NT2/D1 (cell line): ENCODE data around the gene TMEM140.
A peak's percentile ranks its signal among the peaks of the same experiment; 100 is the strongest.
"Not testable (repeated sequence)": the region's sequence is repeated elsewhere in the genome, so short reads cannot be mapped to it uniquely, and the experiment has no call there.

Experiments used
- DNase-seq: peaks from one replicate; pipeline ENCODE4 v3.0.0-alpha.2; 2011; ENCODE audit warnings: low read depth, low spot score
- H3K27me3 ChIP-seq: 2 replicates; pipeline ENCODE4 v1.6.0; 2011; ENCODE audit warnings: mild to moderate bottlenecking; ENCODE audit not compliant: insufficient read length, insufficient read depth
- H3K36me3 ChIP-seq: 2 replicates; pipeline ENCODE4 v1.6.1; 2011; ENCODE audit warnings: mild to moderate bottlenecking, low read length, mixed read lengths; ENCODE audit not compliant: insufficient read depth, insufficient read length
- H3K4me1 ChIP-seq: 2 replicates; pipeline ENCODE4 v1.5.1; 2011; ENCODE audit not compliant: insufficient read depth, insufficient read length
- H3K4me3 ChIP-seq: 2 replicates; pipeline ENCODE4 v1.5.1; 2011; ENCODE audit warnings: low read depth; ENCODE audit not compliant: insufficient read length
- H3K9ac ChIP-seq: 2 replicates; pipeline ENCODE4 v1.6.0; 2011; ENCODE audit warnings: low read depth; ENCODE audit not compliant: insufficient read length
- H3K9me3 ChIP-seq: 2 replicates; pipeline ENCODE4 v1.5.1; 2011; ENCODE audit warnings: mild to moderate bottlenecking, low read length; ENCODE audit not compliant: insufficient read depth
- SUZ12 ChIP-seq: IDR thresholded peaks from 2 replicates; pipeline ENCODE4 v1.6.1; 2011; ENCODE audit not compliant: insufficient read length, insufficient read depth; ENCODE audit errors: extremely low read depth
- YY1 ChIP-seq: IDR thresholded peaks from 2 replicates; pipeline ENCODE4 v1.6.1; 2011; ENCODE audit not compliant: insufficient read length, insufficient read depth
- ZNF274 ChIP-seq: IDR thresholded peaks from 2 replicates; pipeline ENCODE4 v1.6.1; 2011; ENCODE audit warnings: mild to moderate bottlenecking, low read depth, low read length

TMEM140 gene

GRCh38 chr7:135210888-135211178 lies 63.0 kb downstream of the TMEM140 start:
- TF ChIP-seq SUZ12 (no peak), YY1 (no peak), ZNF274 (no peak)
- peak overlapping the region; percentile 90 for H3K9ac ChIP-seq
- no peak for DNase-seq

GRCh38 chr7:135211179-135211945 lies 63.5 kb downstream of the TMEM140 start, which contains the start of gene WDR91:
Gene WDR91 (minus strand): TSS chr7:135211526. CDS start chr7:135211502, 24 bp downstream.
- Histone ChIP-seq H3K4me3 (peak within 1 kb of the TSS; percentile 78), H3K36me3 (peaks cover 7% of the 10 kb centered on the region), H3K27me3 (peaks cover 9% of the 10 kb centered on the region), H3K4me1 (peaks cover 2% of the 10 kb centered on the region), H3K9me3 (no peaks in the 10 kb centered on the region), H3K9ac (peak within 1 kb of the TSS; percentile 90)
- DNase-seq = peak; percentile 84
- TF ChIP-seq SUZ12 (no peak), YY1 (no peak), ZNF274 (no peak)

More at GRCh38 chr7:135210888-135211178, 63.0 kb downstream of the TMEM140 start:
- peaks cover 9% of the 10 kb centered on the region for H3K27me3 ChIP-seq
- H3K4me3 ChIP-seq = peak overlapping the region; percentile 78
- peaks cover 10% of the 10 kb centered on the region for H3K36me3 ChIP-seq
- H3K4me1 ChIP-seq = peaks cover 2% of the 10 kb centered on the region
- no peaks in the 10 kb centered on the region for H3K9me3 ChIP-seq

GRCh38 chr7:135211946-135212685 lies 64.2 kb downstream of the TMEM140 start:
- H3K4me1 ChIP-seq, H3K9me3 ChIP-seq, H3K27me3 ChIP-seq, DNase-seq, H3K36me3 ChIP-seq: not testable (repeated sequence)
- Histone ChIP-seq H3K4me3 (peak overlapping the region; percentile 53), H3K9ac (peak overlapping the region; percentile 59)

- no peak for DNase-seq
- H3K9me3 ChIP-seq = no peaks in the 10 kb centered on the region
- peaks cover 9% of the 10 kb centered on the region for H3K27me3 ChIP-seq
- H3K4me1 ChIP-seq = no peaks in the 10 kb centered on the region
- no peak overlapping the region for H3K9ac ChIP-seq
- TF ChIP-seq SUZ12 (no peak), ZNF274 (no peak)
- peaks cover 4% of the 10 kb centered on the region for H3K36me3 ChIP-seq
- no peak overlapping the region for H3K4me3 ChIP-seq
Observed at GRCh38 chr7:135213831-135214230, 66.0 kb downstream of the TMEM140 start.

GRCh38 chr7:135215180-135215579 lies 67.3 kb downstream of the TMEM140 start:
- Histone ChIP-seq H3K36me3 (no peaks in the 10 kb centered on the region), H3K9me3 (no peaks in the 10 kb centered on the region), H3K4me1 (no peaks in the 10 kb centered on the region), H3K9ac (no peak overlapping the region), H3K4me3 (no peak overlapping the region), H3K27me3 (peaks cover 9% of the 10 kb centered on the region)
- DNase-seq = no peak
- TF ChIP-seq SUZ12 (no peak), YY1 (no peak)

- peaks cover 5% of the 10 kb centered on the region for H3K27me3 ChIP-seq
- DNase-seq = no peak
- no peaks in the 10 kb centered on the region for H3K36me3 ChIP-seq
- TF ChIP-seq YY1 = no peak
- no peaks in the 10 kb centered on the region for H3K9me3 ChIP-seq
- no peak overlapping the region for H3K9ac ChIP-seq
- H3K4me1 ChIP-seq = no peaks in the 10 kb centered on the region
- no peak overlapping the region for H3K4me3 ChIP-seq
Observed at GRCh38 chr7:135215698-135216097, 67.8 kb downstream of the TMEM140 start.
